H9 (cell line): ENCODE results near the gene HERC3. TPM values are rescaled to one million over a fixed set of nuclear protein-coding genes. Genes with fewer than 3 reads are reported as not detected.

Experiments
- DNase-seq: peaks from one replicate; pipeline ENCODE4 v3.0.0-alpha.2; 2017
- H2AFZ ChIP-seq: one replicate; pipeline ENCODE4 v1.6.1; 2013; ENCODE audit warnings: mild to moderate bottlenecking, low read length, control low read depth, moderate library complexity
- H2AK5ac ChIP-seq: 2 replicates; pipeline ENCODE4 v1.6.1; 2013; ENCODE audit warnings: low read length, control low read depth, mixed read lengths; ENCODE audit not compliant: insufficient read length
- H2BK120ac ChIP-seq: one replicate; pipeline ENCODE4 v1.6.1; 2013; ENCODE audit warnings: low read depth, mild to moderate bottlenecking, low read length, control low read depth, inconsistent platforms; ENCODE audit not compliant: poor library complexity, severe bottlenecking
- H2BK12ac ChIP-seq: 2 replicates; pipeline ENCODE4 v1.6.1; 2013; ENCODE audit warnings: low read length, control low read depth, mixed read lengths, low read depth; ENCODE audit not compliant: insufficient read length
- H2BK15ac ChIP-seq: 2 replicates; pipeline ENCODE4 v1.6.1; 2013; ENCODE audit warnings: low read depth, low read length, control low read depth
- H2BK20ac ChIP-seq: one replicate; pipeline ENCODE4 v1.6.1; 2013; ENCODE audit warnings: low read depth, mild to moderate bottlenecking, low read length, control low read depth, inconsistent platforms; ENCODE audit not compliant: poor library complexity, severe bottlenecking
- H2BK5ac ChIP-seq: 2 replicates; pipeline ENCODE4 v1.6.1; 2013; ENCODE audit warnings: low read length, control low read depth, mixed read lengths; ENCODE audit not compliant: insufficient read length
- H3K14ac ChIP-seq: 2 replicates; pipeline ENCODE4 v1.6.1; 2013; ENCODE audit warnings: low read length, control low read depth; ENCODE audit not compliant: insufficient read depth
- H3K18ac ChIP-seq: 2 replicates; pipeline ENCODE4 v1.6.1; 2013; ENCODE audit warnings: low read depth, mild to moderate bottlenecking, mixed read lengths, low read length, control low read depth; ENCODE audit not compliant: insufficient read length
- H3K23ac ChIP-seq: 2 replicates; pipeline ENCODE4 v1.6.1; 2013; ENCODE audit warnings: low read length, control low read depth, mixed read lengths, low read depth; ENCODE audit not compliant: insufficient read length
- H3K23me2 ChIP-seq: 2 replicates; pipeline ENCODE4 v1.6.1; 2013; ENCODE audit warnings: low read depth, mild to moderate bottlenecking, mixed read lengths, low read length, control low read depth; ENCODE audit not compliant: insufficient read length, poor library complexity, severe bottlenecking
- H3K27ac ChIP-seq: 2 replicates; pipeline ENCODE4 v1.5.1; 2013; ENCODE audit warnings: low read length, control low read depth, mixed read lengths, low read depth; ENCODE audit not compliant: insufficient read length
- H3K27me3 ChIP-seq: 2 replicates; pipeline ENCODE4 v1.6.1; 2013; ENCODE audit warnings: low read length, control low read depth, inconsistent platforms; ENCODE audit not compliant: insufficient read depth
- H3K4ac ChIP-seq: 2 replicates; pipeline ENCODE4 v1.6.1; 2013; ENCODE audit warnings: low read depth, mild to moderate bottlenecking, control low read depth, inconsistent platforms, low read length, moderate library complexity
- H3K4me1 ChIP-seq: 2 replicates; pipeline ENCODE4 v1.6.1; 2013; ENCODE audit warnings: low read length, control low read depth, inconsistent platforms; ENCODE audit not compliant: insufficient read depth
- H3K4me2 ChIP-seq: 2 replicates; pipeline ENCODE4 v1.6.1; 2013; ENCODE audit warnings: low read length, control low read depth, mixed read lengths; ENCODE audit not compliant: insufficient read length, insufficient read depth
- H3K56ac ChIP-seq: 2 replicates; pipeline ENCODE4 v1.6.1; 2013; ENCODE audit warnings: low read depth, mild to moderate bottlenecking, mixed read lengths, low read length, control low read depth; ENCODE audit not compliant: insufficient read length
- H3K79me1 ChIP-seq: 2 replicates; pipeline ENCODE4 v1.6.1; 2013; ENCODE audit warnings: low read depth, mild to moderate bottlenecking, moderate library complexity, low read length, control low read depth, inconsistent platforms; ENCODE audit not compliant: insufficient read depth, poor library complexity, severe bottlenecking
- H3K79me2 ChIP-seq: 2 replicates; pipeline ENCODE4 v1.6.1; 2013; ENCODE audit warnings: low read length, control low read depth, inconsistent platforms; ENCODE audit not compliant: insufficient read depth
- H3K9ac ChIP-seq: 2 replicates; pipeline ENCODE4 v1.6.1; 2013; ENCODE audit warnings: low read length, control low read depth, mixed read lengths; ENCODE audit not compliant: insufficient read length; ENCODE audit errors: extremely low read depth
- H3K9me3 ChIP-seq: one replicate; pipeline ENCODE4 v1.6.1; 2013; ENCODE audit warnings: low read depth, low read length, inconsistent platforms; ENCODE audit not compliant: control insufficient read depth
- H3T11ph ChIP-seq: one replicate; pipeline ENCODE4 v1.6.1; 2013; ENCODE audit warnings: mild to moderate bottlenecking, low read length, control low read depth, inconsistent platforms
- H4K20me1 ChIP-seq: one replicate; pipeline ENCODE4 v1.6.1; 2013; ENCODE audit not compliant: control insufficient read depth, insufficient read length, insufficient read depth
- H4K5ac ChIP-seq: 2 replicates; pipeline ENCODE4 v1.6.1; 2013; ENCODE audit warnings: low read depth, mild to moderate bottlenecking, mixed read lengths, low read length, control low read depth; ENCODE audit not compliant: insufficient read length
- H4K8ac ChIP-seq: replicated peaks from 2 replicates; pipeline ENCODE4 v1.6.1; 2013; ENCODE audit warnings: low read length, control low read depth, mixed read lengths, low read depth; ENCODE audit not compliant: insufficient read length
- H4K91ac ChIP-seq: 2 replicates; pipeline ENCODE4 v1.6.1; 2013; ENCODE audit warnings: low read depth, mild to moderate bottlenecking, moderate library complexity, mixed read lengths, low read length, control low read depth; ENCODE audit not compliant: insufficient read length
- H3K27ac Mint-ChIP-seq, 3 experiments: 2 replicates in 2 of 3; 3 replicates in 1 of 3; pipeline ENCODE4 v1.8.0; 2020 to 2021; ENCODE audit warnings: mixed read lengths in 3 of 3, mild to moderate bottlenecking in 1 of 3, moderate library complexity in 1 of 3
- H3K27me3 Mint-ChIP-seq: 2 replicates; pipeline ENCODE4 v1.8.0; 2021; ENCODE audit warnings: low read depth, mild to moderate bottlenecking, moderate library complexity, mixed read lengths
- H3K36me3 Mint-ChIP-seq, 3 experiments: 2 replicates in 2 of 3; 3 replicates in 1 of 3; pipeline ENCODE4 v1.8.0; 2020 to 2021; ENCODE audit warnings: low read depth in 3 of 3, mixed read lengths in 3 of 3; ENCODE audit not compliant: insufficient read depth in 1 of 3
- H3K4me1 Mint-ChIP-seq, 2 experiments: 2 replicates each; pipeline ENCODE4 v1.8.0; 2020; ENCODE audit warnings: mixed read lengths in 2 of 2
- H3K4me3 Mint-ChIP-seq, 2 experiments: 2 replicates in 1 of 2; 3 replicates in 1 of 2; pipeline ENCODE4 v1.8.0; 2020 to 2021; ENCODE audit warnings: mild to moderate bottlenecking in 2 of 2, mixed read lengths in 2 of 2, moderate library complexity in 1 of 2
- H3K9me3 Mint-ChIP-seq, 2 experiments: 2 replicates in 1 of 2; 3 replicates in 1 of 2; pipeline ENCODE4 v1.8.0; 2020; ENCODE audit warnings: mild to moderate bottlenecking in 2 of 2, mixed read lengths in 2 of 2, moderate library complexity in 1 of 2
- CTCF ChIP-seq: fragments of 200-600 bp; sonication (generic); conservative IDR thresholded peaks from 3 replicates; pipeline ENCODE4 v1.8.0; 2021; ENCODE audit warnings: antibody characterized with exemption, mild to moderate bottlenecking
- total RNA-seq: library from RNA; stranded (reverse); gene quantifications from 2 replicates; pipeline ENCODE4 v1.2.1, GENCODE V29; 2021

The HERC3 gene
- total RNA-seq, 1 experiment from 2014 or later: 2.9 TPM

- no peak overlapping the region for H3K56ac ChIP-seq
- H3K23ac ChIP-seq: no peak overlapping the region
- H3K14ac ChIP-seq: no peak overlapping the region
- H3K4me1 ChIP-seq: peaks cover 2% of the 10 kb centered on the region; the same call in 1 of the 2 replicates
- no peak overlapping the region for H3K9ac ChIP-seq
- H3K79me1 ChIP-seq: no peaks in the 10 kb centered on the region
- no peak overlapping the region for H2AFZ ChIP-seq
- H3K4me3 Mint-ChIP-seq: no peak overlapping the region
- no peak overlapping the region for H2BK15ac ChIP-seq
- H3K4ac ChIP-seq: no peak overlapping the region
- peaks cover 0 to 4% (median 0%) of the 10 kb centered on the region in 3 experiments; a peak in 1 of 7 replicates for H3K36me3 Mint-ChIP-seq
- TF ChIP-seq CTCF: no peak
- H3K4me1 Mint-ChIP-seq: peaks cover 24 to 31% of the 10 kb centered on the region in 2 experiments
- H2BK5ac ChIP-seq: no peak overlapping the region
- no peak overlapping the region for H4K91ac ChIP-seq
- H4K20me1 ChIP-seq: no peaks in the 10 kb centered on the region
- H3K4me2 ChIP-seq: no peak overlapping the region
- DNase-seq: no peak
- H3T11ph ChIP-seq: no peak overlapping the region
- no peak overlapping the region for H2BK12ac ChIP-seq
- H4K8ac ChIP-seq: no peak overlapping the region
- no peak overlapping the region for H3K18ac ChIP-seq
- no peaks in the 10 kb centered on the region for H3K27me3 ChIP-seq
- H3K27ac ChIP-seq: no peak overlapping the region
- no peak overlapping the region for H3K27ac Mint-ChIP-seq
- no peaks in the 10 kb centered on the region for H3K79me2 ChIP-seq
- H3K23me2 ChIP-seq: no peaks in the 10 kb centered on the region
- no peak overlapping the region for H2BK120ac ChIP-seq
- H2AK5ac ChIP-seq: no peak overlapping the region
- H3K9me3 Mint-ChIP-seq: no peaks in the 10 kb centered on the region
- H4K5ac ChIP-seq: no peak overlapping the region
- H3K9me3 ChIP-seq: no peaks in the 10 kb centered on the region
- no peaks in the 10 kb centered on the region for H3K27me3 Mint-ChIP-seq
- H2BK20ac ChIP-seq: no peak overlapping the region
Measured at GRCh38 chr4:88757067-88757466, 164.8 kb downstream of the HERC3 start.
